ENCODE measurements around the gene CTNNA2. TPM values are rescaled to one million over a fixed set of nuclear protein-coding genes. Genes with fewer than 3 reads are reported as not detected.

The CTNNA2 gene
- total and polyA plus RNA-seq, 9 of the 15 experiments (the other 6 are each of a cell fraction or from before 2014, with no cell fraction given): 0.03 to 0.40 (median 0.15) TPM

GRCh38 chr2:80407377-80407776, 894.5 kb downstream of the CTNNA2 start:
- H3K9ac ChIP-seq (ENCODE audit: insufficient read depth in 1 of 2, low read depth in 2 of 2, low read length in 2 of 2): no peak overlapping the region
- no peaks in the 10 kb centered on the region; a peak in 1 of 5 replicates for H3K27me3 ChIP-seq (ENCODE audit: control insufficient read depth in 2 of 2, insufficient read depth in 2 of 2, low read length in 2 of 2)
- H3K9me1 ChIP-seq (ENCODE audit: control insufficient read depth, insufficient read depth, low read length): no peaks in the 10 kb centered on the region
- no peaks in the 10 kb centered on the region; a peak in 1 of 5 replicates for H3K4me1 ChIP-seq (replicated peaks in 1 of 2; ENCODE audit: control insufficient read depth in 2 of 2, insufficient read depth in 2 of 2, low read length in 2 of 2)
- intact Hi-C loops (cut with micrococcal nuclease): no loop called here
- H3K27ac ChIP-seq (ENCODE audit: extremely low read depth, low read depth, low read length): no peak overlapping the region
- in situ Hi-C loops (cut with MboI): no loop called here
- CTCF ChIA-PET (ENCODE audit: low intra/inter-chr PET ratio): no interaction called here
- TF ChIP-seq TFAM (CRISPR knock-in tag; conservative IDR thresholded peaks at IDR 0.05) (no peak), USF2 (CRISPR knock-in tag; IDR thresholded peaks at IDR 0.05) (no peak), SREBF2 (CRISPR knock-in tag; IDR thresholded peaks at IDR 0.05) (no peak), KDM4B (IDR thresholded peaks at IDR 0.05; ENCODE audit: borderline replicate concordance in 2 of 2, low read depth in 1 of 2) (no peak), ZBTB1 (CRISPR knock-in tag; IDR thresholded peaks at IDR 0.05; ENCODE audit: borderline replicate concordance, low read depth) (no peak), ZNF408 (CRISPR knock-in tag; IDR thresholded peaks at IDR 0.05; ENCODE audit: low read depth) (no peak), GATAD2B (IDR thresholded peaks at IDR 0.05; ENCODE audit: borderline replicate concordance) (no peak), RUNX1 (IDR thresholded peaks at IDR 0.05; ENCODE audit: low read depth) (no peak), HNRNPL (IDR thresholded peaks at IDR 0.05; ENCODE audit: low read depth, low read length) (no peak), SIRT6 (IDR thresholded peaks at IDR 0.05; ENCODE audit: low read depth, low read length) (no peak), GTF2B (IDR thresholded peaks at IDR 0.05; ENCODE audit: extremely low read depth, insufficient read length) (no peak), ZNF133 (CRISPR knock-in tag; IDR thresholded peaks at IDR 0.05) (no peak), DLX4 (CRISPR knock-in tag; IDR thresholded peaks at IDR 0.05) (no peak), CTCFL (IDR thresholded peaks at IDR 0.05; ENCODE audit: borderline replicate concordance, insufficient read depth, low read depth, low read length, poor library complexity, severe bottlenecking) (no peak), NFE2L1 (tag; IDR thresholded peaks at IDR 0.05; ENCODE audit: borderline replicate concordance, low read depth) (no peak), NFE2 (IDR thresholded peaks at IDR 0.05; ENCODE audit: low read depth) (no peak), ZNF239 (CRISPR knock-in tag; IDR thresholded peaks at IDR 0.05) (no peak)
- FAIRE-seq: no peak
- no peaks in the 10 kb centered on the region for H3K79me2 ChIP-seq (ENCODE audit: control insufficient read depth, insufficient read depth, low read length)
- 8% methylated on average over 4 of the region's 4 CpGs for WGBS (ENCODE audit: insufficient coverage, low coverage, missing lambda C conversion rate)
- no peaks in the 10 kb centered on the region for H3K9me3 ChIP-seq (replicated peaks; ENCODE audit: control insufficient read depth, insufficient read depth, low read depth, low read length)
- no peak overlapping the region for H3K4me2 ChIP-seq (ENCODE audit: insufficient read depth, low read length)
- POLR2A ChIA-PET: interaction anchor here (1.2 kb wide), 1 partner anchor 75 kb away, joined by 3 read pairs; no protein-coding TSS in a partner anchor
- H2AFZ ChIP-seq (ENCODE audit: low read depth, low read length): no peak overlapping the region
- H3K4me3 ChIP-seq: no peak overlapping the region
- H4K20me1 ChIP-seq (replicated peaks; ENCODE audit: control insufficient read depth, insufficient read depth, low read length): no peaks in the 10 kb centered on the region
- DNase-seq (ENCODE audit: extremely low read depth in 1 of 4, low spot score in 3 of 4): no peak
- no peak for ATAC-seq
- H3K36me3 ChIP-seq (ENCODE audit: control insufficient read depth, insufficient read depth, low read length): no peaks in the 10 kb centered on the region
- no TSS peak for BruUV-seq (replicated peaks)

All from K562 (cell line).